CD4-positive, alpha-beta T cell treated with Interleukin-1 beta for 1 hour (primary cell): ENCODE data around the gene IL13RA1.
A peak's percentile ranks its signal among the peaks of the same experiment; 100 is the strongest.
"Not testable (repeated sequence)": the region's sequence is repeated elsewhere in the genome, so short reads cannot be mapped to it uniquely, and the experiment has no call there.

Experiments used
- DNase-seq, 2 donors: peaks; one replicate each; pipeline ENCODE4 v3.0.0-alpha.2; 2020 to 2022

The IL13RA1 gene

DNA sequence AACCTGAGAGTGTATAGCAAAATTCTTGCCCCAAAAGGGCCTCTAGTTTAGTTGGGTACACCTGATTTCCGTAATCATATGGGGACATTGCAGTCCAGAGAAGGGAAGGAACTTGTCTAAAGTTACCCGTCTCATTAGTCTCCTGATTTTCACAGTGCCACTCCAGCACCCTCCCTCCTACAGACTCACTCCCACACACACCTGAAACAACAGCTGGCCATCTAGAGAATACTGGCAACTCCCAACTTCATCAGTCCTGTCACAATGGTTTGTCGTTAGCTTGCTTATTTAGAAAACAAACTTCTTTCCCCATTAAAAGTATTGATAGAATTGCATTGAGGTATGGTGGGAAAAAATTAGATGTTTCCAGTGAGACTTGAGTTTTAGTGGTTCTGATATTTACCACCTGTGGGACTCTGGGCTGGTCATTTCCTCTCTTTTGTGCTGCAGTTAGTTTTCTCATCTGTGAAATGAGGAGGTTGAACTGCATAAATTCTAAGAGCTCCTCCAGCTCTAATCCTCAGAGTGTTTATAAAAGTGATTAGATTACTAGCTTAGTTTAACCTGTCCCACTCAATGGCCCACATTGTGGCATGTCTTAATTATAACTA, 1.7 kb downstream of the IL13RA1 start:
- no peak for DNase-seq

GRCh38 chrX:118730500-118731247, 3.3 kb downstream of the IL13RA1 start:
- DNase-seq: no peak

- not testable (repeated sequence) for DNase-seq
These were observed 5.1 kb downstream of the IL13RA1 start for GRCh38 chrX:118732551-118732950.

- DNase-seq: no peak
These were observed 7.5 kb downstream of the IL13RA1 start for GRCh38 chrX:118734909-118735308.

GRCh38 chrX:118736394-118737010, 9.1 kb downstream of the IL13RA1 start:
- DNase-seq: no peak

- DNase-seq: no peak
These were observed 12.2 kb downstream of the IL13RA1 start for GRCh38 chrX:118739577-118739976.

DNA sequence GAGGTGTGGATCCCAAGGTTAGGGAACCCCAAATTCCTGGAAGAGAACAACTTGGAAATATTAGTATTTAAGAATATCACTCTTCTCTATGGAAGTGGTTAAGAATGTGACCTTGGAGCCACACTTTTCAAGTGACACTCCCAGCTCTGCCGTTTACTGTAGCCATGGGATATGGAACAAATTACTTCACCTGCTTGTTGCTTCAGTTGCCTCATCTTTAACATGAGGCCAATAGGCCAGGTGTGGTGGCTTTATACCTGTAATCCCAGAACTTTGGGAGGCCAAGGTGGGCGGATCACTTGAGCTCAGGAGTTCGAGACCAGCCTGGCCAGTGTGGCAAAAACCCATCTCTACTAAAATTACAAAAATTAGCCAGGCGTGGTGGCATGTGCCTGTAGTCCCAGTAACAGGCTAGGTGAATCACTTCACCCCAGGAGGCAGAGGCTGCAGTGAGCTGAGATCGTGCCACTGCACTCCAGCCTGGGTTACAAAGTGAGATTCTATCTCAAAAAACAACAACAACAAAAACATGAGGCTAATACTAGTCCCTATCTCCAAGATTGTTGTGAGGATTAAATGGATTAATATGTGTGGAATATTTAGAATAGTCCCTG, 13.0 kb downstream of the IL13RA1 start:
- DNase-seq: no peak

- DNase-seq: no peak
These were observed 14.8 kb downstream of the IL13RA1 start for GRCh38 chrX:118742176-118742575.

DNA sequence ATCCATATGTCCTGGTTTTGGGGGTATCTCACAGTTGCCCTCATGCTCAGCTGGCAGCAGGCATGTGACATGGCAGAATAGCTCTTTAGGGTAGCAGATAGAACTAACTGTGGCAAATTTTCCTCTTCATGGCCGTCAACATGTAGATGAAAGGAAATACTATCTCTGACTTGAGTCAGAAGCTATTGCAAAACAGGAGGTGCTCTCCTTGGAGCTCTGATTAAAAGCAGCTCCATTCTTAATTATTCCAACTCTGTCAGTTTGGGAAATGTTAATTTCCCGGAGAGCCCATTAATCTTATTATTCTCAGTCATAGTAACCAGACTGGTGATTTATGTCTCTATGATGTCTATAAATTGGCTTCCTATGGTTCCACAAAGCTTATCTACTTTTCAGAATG, 18.2 kb downstream of the IL13RA1 start:
- DNase-seq: no peak

GRCh38 chrX:118751950-118752783, 24.8 kb downstream of the IL13RA1 start:
- peak in 1 of 2 donors; percentile 35 for DNase-seq

- no peak for DNase-seq
These were observed 28.2 kb downstream of the IL13RA1 start for GRCh38 chrX:118755633-118756032.

DNA sequence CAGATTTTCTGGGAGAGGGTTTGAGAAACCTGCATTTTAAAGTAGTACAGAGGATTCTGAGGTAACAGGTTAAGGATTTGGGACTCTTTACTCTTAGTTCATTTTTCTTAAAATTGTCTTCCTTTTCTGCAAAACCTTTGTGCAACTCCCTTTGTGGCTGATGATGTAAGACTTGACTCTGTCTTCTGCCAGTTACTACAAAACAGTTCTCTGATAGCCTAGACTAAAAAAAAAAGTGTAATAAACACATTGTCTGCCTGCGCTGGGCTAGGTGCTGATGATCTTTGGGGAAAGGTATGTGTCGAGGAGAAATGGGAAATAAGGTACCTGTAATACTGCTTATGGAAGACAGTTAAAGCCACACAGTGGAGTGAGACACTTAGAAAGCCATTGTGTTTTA, 28.7 kb downstream of the IL13RA1 start:
- DNase-seq: no peak

- no peak for DNase-seq
These were observed 31.1 kb downstream of the IL13RA1 start for GRCh38 chrX:118758511-118758910.

- no peak for DNase-seq
These were observed 32.6 kb downstream of the IL13RA1 start for GRCh38 chrX:118760025-118760424.

DNA sequence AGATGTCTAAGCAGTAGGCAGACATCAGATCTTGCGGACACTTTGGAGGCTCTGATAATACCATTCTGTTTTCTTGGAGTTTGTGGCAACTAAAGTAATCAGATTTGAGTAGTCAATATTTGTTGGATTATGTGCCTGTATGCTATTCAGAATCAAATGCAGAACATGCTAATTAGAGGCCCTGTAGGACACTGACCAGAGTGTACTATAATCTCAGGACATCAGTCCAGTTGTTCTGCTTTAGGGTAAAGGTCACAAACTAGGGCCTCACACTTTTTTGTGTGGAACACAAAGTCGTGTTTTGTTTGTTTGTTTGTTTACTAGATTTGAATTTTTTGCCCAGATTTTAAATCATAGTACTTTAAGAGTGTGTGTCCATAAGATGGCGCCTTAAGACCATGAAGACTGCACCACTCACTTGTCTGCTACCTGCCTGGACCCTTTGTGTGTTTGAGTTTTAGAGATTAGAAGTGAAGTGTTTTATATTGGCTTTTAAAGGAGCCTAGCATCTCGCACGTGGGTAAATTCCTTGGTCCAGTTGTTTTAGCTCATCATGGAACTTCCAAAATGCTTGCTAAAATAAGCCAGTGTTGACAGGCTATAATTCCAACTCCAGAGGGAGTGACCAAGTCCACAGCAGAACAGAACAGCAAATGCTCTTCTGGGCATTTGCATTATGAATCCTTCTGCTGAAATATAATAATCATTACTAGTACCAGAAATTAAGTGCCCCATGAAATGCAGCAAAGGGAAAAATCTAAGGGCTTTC, 34.7 kb downstream of the IL13RA1 start:
- DNase-seq: no peak

DNA sequence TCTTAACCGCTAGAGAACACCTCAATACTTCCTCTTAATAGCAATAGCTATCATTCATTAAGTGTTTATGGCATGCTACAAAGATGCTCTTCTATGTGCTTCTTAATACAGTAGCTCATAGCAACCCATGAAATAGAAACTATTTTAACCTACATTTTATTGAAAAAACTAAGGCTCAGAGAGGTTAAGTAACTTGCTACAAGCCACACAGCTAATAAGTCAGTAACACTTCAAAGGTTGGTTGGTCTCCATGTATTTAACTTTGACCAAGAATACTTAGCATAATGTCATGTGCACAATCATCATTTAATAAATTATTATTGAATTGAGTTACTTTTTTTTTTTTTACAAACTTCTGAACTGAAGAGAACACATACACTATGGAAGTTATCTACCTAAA, 36.1 kb downstream of the IL13RA1 start:
- DNase-seq: no peak

DNA sequence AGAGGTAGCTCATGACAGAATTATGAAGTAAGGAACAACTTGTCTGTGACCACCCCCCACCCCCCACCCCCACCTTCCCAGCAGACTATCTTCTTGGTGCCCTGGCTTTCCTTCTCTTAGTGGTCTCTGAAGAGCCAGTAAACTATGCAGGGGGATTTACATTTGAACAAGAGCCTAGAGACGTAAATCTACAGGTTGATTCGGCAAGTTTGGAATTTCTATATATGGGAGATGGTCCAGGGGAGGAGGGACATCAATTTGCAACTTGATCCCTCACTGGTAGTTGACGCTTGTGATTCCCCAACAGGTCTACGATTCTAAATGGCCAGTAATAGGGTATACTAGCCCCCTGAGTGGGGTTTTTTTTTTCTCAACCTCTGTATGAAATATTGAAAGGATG, 36.7 kb downstream of the IL13RA1 start:
- no peak for DNase-seq

DNA sequence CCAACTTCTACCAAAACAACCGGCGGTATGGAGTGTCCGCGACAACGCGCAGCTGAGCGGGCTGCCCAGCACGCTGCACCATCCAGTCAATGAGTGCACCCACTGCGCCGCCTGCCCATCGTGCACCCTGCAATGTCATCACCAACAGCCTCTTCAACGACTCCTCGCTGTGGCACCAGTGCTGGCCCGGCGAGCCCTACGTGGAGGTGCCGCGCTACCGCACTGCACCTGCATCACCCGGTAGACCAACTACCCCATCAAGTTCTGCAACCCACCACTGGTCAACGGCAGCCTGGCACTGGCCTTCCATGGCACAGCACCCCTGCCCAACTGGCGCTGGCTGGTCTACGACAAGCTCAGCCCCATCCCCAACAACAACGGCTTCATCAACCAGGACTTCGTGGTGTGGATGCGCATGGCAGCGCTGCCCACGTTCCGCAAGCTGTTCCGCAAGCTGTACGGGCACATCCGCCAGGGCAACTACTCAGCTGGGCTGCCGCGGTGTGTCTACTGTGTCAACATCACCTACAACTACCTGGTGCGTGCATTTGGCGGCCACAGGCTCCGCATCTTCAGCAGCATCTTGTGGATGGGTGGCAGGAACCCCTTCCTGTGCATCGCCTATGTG, 42.8 kb downstream of the IL13RA1 start:
- no peak for DNase-seq

- no peak for DNase-seq
These were observed 44.6 kb downstream of the IL13RA1 start for GRCh38 chrX:118772051-118772450.

GRCh38 chrX:118773782-118774181, 46.4 kb downstream of the IL13RA1 start:
- DNase-seq: no peak

GRCh38 chrX:118779581-118779980, 52.2 kb downstream of the IL13RA1 start:
- DNase-seq: no peak

GRCh38 chrX:118780509-118780908, 53.1 kb downstream of the IL13RA1 start:
- DNase-seq: no peak
